Fibroblast of villous mesenchyme (primary cell): ENCODE results near the gene TEAD1. TPM values are rescaled to one million over a fixed set of nuclear protein-coding genes. Genes with fewer than 3 reads are reported as not detected.

Experiments used
- DNase-seq: peaks from one replicate; pipeline ENCODE4 v3.0.0-alpha.2; 2010; ENCODE audit warnings: low read depth
- H3K4me3 ChIP-seq: 2 replicates; pipeline ENCODE4 v1.5.1; 2011; ENCODE audit warnings: low read depth, mild to moderate bottlenecking, low read length
- total RNA-seq: library from RNA; depleted of rRNA; stranded (reverse); fragments of >200 nt; gene quantifications from 2 replicates; pipeline ENCODE4 v1.2.3, GENCODE V29; 2012
- TF ChIP-seq, protein P1 (sequence below): IDR thresholded peaks from 2 replicates; pipeline ENCODE4 v1.5.1; 2012; ENCODE audit warnings: low read depth, mild to moderate bottlenecking, low read length; ENCODE audit not compliant: insufficient read depth

Gene TEAD1
- total RNA-seq, 1 donor: 244 TPM

DNA sequence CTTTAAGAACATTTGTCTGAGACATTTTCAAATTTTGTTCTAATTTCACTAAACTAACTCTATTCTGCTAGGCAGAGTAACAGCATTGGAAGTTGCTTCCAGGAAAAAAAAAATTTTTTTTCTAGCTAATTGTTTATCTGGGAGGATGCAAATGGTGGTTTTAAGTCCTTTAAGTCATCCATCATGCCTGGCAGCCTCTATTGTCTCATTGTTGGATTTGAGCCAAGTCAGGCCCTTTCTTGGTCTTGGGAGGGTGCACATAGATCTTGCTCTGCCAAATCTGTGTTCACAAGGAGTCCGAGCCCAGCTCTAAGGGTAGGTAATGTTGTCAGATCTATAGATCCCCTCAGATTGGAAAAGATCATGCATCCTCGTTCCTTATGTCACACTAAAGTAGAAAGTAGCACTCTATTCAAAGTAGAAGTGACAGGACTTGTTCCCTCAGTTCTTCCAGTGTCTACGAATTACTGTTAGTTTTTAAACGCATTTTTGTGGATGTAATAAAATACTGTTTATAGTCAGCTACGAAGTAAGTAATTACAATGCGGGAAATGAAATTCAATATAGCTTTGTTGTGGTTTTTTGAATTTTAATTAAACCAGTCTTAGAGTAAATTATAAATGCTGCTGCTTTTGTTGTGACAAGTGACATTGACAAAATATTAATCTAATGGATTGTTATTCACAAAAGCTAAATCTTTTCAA, 168.9 kb downstream of the TEAD1 start:
- H3K4me3 ChIP-seq: no peak overlapping the region
- no peak for DNase-seq
- TF ChIP-seq, protein P1, sequence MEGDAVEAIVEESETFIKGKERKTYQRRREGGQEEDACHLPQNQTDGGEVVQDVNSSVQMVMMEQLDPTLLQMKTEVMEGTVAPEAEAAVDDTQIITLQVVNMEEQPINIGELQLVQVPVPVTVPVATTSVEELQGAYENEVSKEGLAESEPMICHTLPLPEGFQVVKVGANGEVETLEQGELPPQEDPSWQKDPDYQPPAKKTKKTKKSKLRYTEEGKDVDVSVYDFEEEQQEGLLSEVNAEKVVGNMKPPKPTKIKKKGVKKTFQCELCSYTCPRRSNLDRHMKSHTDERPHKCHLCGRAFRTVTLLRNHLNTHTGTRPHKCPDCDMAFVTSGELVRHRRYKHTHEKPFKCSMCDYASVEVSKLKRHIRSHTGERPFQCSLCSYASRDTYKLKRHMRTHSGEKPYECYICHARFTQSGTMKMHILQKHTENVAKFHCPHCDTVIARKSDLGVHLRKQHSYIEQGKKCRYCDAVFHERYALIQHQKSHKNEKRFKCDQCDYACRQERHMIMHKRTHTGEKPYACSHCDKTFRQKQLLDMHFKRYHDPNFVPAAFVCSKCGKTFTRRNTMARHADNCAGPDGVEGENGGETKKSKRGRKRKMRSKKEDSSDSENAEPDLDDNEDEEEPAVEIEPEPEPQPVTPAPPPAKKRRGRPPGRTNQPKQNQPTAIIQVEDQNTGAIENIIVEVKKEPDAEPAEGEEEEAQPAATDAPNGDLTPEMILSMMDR: no peak

DNA sequence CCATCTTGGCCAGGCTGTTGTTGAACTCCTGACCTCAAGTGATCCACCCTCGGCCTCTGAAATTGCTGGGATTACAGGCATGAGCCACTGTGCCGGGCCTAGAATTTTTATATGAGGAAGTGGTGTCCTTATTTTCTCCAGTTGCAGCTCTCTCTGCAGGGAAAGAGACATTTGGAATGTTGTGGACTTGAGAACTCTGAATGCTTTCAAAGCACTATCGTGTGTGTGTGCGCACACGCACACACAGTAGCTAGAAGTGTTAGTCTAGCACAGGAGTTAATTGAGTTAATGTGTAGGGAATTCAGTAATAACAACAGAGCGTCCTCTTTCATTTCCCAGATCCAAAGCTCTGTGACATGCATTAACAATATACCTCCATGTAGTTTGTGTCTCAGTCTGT, 170.9 kb downstream of the TEAD1 start:
- peak; percentile 77 for DNase-seq
- no peak overlapping the region for H3K4me3 ChIP-seq
- TF ChIP-seq, protein P1: no peak

DNA sequence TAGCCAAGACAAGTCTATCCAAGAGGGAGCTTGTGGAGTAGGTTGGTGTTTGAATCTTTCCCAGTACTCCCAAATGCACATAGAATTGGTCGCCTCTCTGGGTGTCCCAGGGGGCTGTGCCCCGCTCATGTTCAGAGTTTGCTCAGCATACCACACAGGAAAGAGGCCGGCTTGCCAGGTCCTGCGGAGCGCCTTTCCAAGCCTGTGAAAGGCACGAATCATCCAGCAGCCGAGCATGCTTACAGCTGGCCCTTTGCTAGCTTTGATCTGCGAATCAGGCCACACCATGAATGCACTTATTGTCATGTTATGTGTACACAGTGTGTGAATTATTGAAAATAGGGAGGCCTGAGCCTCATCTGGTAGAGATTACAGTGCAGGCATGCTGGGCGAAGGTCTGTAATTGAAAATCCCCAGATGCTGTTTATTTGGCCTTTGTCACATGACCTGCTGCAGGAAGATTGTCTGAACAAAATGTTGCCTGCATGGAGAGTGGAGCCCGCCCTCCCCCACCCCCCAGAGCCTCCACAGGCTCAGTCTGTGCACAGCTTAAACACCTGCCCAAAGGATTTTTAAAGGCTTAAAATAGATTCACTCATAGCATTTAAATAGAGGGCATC, 171.6 kb downstream of the TEAD1 start:
- no peak overlapping the region for H3K4me3 ChIP-seq
- TF ChIP-seq, protein P1: no peak
- peak; percentile 91 for DNase-seq

DNA sequence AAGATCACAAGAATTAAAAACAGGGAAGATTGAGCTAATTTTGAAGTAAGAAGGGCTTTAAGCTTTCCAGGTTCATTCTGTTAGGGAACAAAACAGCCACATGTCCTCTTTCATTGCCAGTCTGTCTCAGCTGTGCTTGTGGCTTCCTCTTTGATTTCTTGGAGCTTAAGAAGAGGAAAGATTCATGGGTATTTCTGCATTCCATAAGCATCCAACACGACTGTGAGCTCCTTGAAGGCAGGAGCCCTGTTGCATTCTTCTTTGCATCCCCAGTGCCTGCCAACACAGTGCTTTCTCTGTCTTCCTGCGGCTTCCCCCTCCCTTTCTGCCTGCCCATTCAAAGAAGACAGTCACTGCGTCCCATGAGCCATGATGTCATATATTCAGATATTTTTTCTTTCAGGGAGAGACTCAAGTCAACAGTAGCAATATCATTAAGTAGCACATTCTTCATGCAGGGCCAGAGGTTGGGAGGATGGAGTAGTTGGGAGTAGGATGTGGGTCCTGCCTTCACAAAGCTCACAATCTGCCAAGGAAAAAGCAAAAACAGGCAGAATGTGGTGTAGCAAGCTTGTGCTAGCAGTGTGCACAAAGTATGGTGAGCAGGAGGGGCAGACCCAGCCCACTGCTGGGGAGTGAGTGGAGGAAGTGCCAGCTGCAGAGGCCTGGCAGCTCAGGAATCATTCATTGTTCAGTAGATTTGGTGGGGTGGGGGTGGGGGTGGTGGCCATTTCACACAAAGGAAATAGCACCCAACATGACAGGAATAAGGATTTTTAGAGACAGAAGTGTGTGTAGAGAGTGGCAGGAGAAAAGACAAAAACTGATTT, 172.8 kb downstream of the TEAD1 start:
- TF ChIP-seq, protein P1: no peak
- no peak for DNase-seq
- H3K4me3 ChIP-seq: no peak overlapping the region

DNA sequence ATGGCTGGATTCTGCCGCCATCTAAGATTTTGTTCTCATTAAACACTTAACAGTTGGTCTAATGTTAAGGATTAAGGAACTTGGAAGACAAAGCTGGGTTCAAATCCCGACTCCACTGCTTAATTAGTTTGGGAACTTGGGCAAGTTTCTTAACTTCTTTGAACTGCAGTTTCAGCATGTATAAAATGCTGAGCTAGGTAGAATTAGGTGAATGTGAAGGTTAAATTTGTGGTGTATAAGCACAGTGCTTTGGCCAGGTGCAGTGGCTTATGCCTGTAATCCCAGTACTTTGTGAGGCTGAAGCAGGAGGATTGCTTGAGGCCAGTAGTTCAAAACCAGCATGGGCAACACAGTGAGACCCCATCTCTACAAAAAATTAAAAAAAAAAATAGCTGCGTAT, 174.2 kb downstream of the TEAD1 start:
- no peak overlapping the region for H3K4me3 ChIP-seq
- TF ChIP-seq, protein P1: no peak
- DNase-seq: no peak

DNA sequence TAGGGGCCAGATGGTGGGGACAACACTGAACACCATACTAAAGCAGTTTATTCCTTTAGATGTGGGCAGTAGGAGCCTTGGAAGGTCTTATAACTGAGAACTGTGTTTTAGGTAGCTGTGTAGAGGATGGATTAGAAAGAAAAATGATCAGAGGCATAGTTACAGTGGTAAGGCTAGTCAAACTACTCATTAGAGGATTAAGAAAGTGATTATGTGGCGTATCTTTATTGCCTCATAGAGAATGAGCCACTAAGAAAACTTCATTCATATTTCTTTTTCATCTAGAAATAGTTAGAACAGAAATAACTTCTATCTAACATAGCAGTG, 179.1 kb downstream of the TEAD1 start:
- TF ChIP-seq, protein P1: no peak
- no peak for DNase-seq
- no peak overlapping the region for H3K4me3 ChIP-seq
